ENCODE results near the gene GDF10. TPM values are rescaled to one million over a fixed set of nuclear protein-coding genes. Genes with fewer than 3 reads are reported as not detected.

GDF10 gene
- total and polyA plus RNA-seq, 2 of the 8 experiments (the other 6 are each of a cell fraction or from before 2014, with no cell fraction given): 0.19 to 0.32 TPM

GRCh38 chr10:47333532-47333931 is 33.5 kb downstream of the GDF10 start:
- Histone ChIP-seq H3K36me3 (ENCODE audit: control insufficient read depth in 2 of 4, insufficient read depth in 4 of 4, low read length in 3 of 4) (no peaks in the 10 kb centered on the region; a peak in 1 of 8 replicates), H3K4me1 (replicated peaks in 1 of 4; ENCODE audit: control insufficient read depth in 3 of 4, insufficient read depth in 4 of 4, low read length in 3 of 4) (no peaks in the 10 kb centered on the region), H2AFZ (ENCODE audit: low read length) (no peak overlapping the region), H2BK12ac (ENCODE audit: low read depth, low read length) (no peak overlapping the region), H4K20me1 (replicated peaks in 1 of 2; ENCODE audit: control insufficient read depth in 1 of 2, insufficient read depth in 2 of 2, low read length in 2 of 2) (no peaks in the 10 kb centered on the region), H3K27ac (ENCODE audit: low read depth, low read length) (no peak overlapping the region), H3K23me2 (ENCODE audit: low read depth, low read length) (no peaks in the 10 kb centered on the region), H3K23ac (ENCODE audit: insufficient read length) (no peak overlapping the region), H2BK15ac (ENCODE audit: low read length) (no peak overlapping the region), H2AK5ac (ENCODE audit: low read depth, low read length) (no peak overlapping the region), H3K79me1 (ENCODE audit: low read depth, low read length) (no peaks in the 10 kb centered on the region), H3K9me3 (ENCODE audit: insufficient read depth in 2 of 2, low read depth in 1 of 2, low read length in 1 of 2) (no peaks in the 10 kb centered on the region), H3K18ac (ENCODE audit: extremely low read depth, low read length) (no peak overlapping the region), H4K91ac (replicated peaks; ENCODE audit: insufficient read length, low read length) (no peak overlapping the region), H3K4me3 (ENCODE audit: extremely low read depth in 1 of 4, insufficient read depth in 2 of 4, low read depth in 3 of 4, low read length in 4 of 4) (no peak overlapping the region), H3K9ac (replicated peaks in 1 of 4; ENCODE audit: extremely low read depth in 1 of 4, low read depth in 3 of 4, low read length in 3 of 4) (no peak overlapping the region), H3K56ac (replicated peaks; ENCODE audit: insufficient read length, low read depth, low read length) (no peak overlapping the region), H3K79me2 (ENCODE audit: control insufficient read depth in 1 of 2, insufficient read depth in 2 of 2, low read length in 2 of 2) (no peaks in the 10 kb centered on the region), H3K27me3 (replicated peaks in 1 of 4; ENCODE audit: control insufficient read depth in 3 of 4, extremely low read depth in 1 of 4, insufficient read depth in 3 of 4, low read length in 3 of 4) (no peaks in the 10 kb centered on the region; a peak in 1 of 7 replicates), H2BK120ac (replicated peaks; ENCODE audit: low read depth, low read length) (no peak overlapping the region), H2BK5ac (ENCODE audit: low read depth, low read length) (no peak overlapping the region), H3K4me2 (ENCODE audit: insufficient read depth in 1 of 2, low read depth in 2 of 2, low read length in 2 of 2) (no peak overlapping the region), H4K8ac (ENCODE audit: extremely low read depth, insufficient read depth, low read length) (no peak overlapping the region), H4K5ac (ENCODE audit: insufficient read length, low read depth, low read length) (no peak overlapping the region), H2BK20ac (ENCODE audit: low read length) (no peak overlapping the region), H3K4ac (replicated peaks; ENCODE audit: insufficient read length, low read depth, low read length) (no peak overlapping the region), H3K14ac (ENCODE audit: insufficient read length) (no peak overlapping the region)
- CTCF ChIA-PET (ENCODE audit: partially characterized antibody): interaction anchor here (1.1 kb wide), 1 partner anchor 9 kb away, joined by 4 read pairs; no protein-coding TSS in a partner anchor
- FAIRE-seq: no peak
- TF ChIP-seq CREB1 (IDR thresholded peaks at IDR 0.05): no peak
- TF ChIP-seq TAF1 (IDR thresholded peaks at IDR 0.05; ENCODE audit: low read depth, low read length): no peak
- no peak for TF ChIP-seq SUZ12 (IDR thresholded peaks at IDR 0.05; ENCODE audit: low read length)
- no peak for TF ChIP-seq CEBPB (IDR thresholded peaks at IDR 0.05; ENCODE audit: low read depth, low read length)
- no peak for TF ChIP-seq TEAD4 (IDR thresholded peaks at IDR 0.05; ENCODE audit: low read depth, low read length)
- TF ChIP-seq GTF2F1 (IDR thresholded peaks at IDR 0.05; ENCODE audit: borderline replicate concordance, low read depth, low read length): no peak
- no peak for TF ChIP-seq JUND (IDR thresholded peaks at IDR 0.05; ENCODE audit: low read length)
- TF ChIP-seq ASH2L (IDR thresholded peaks at IDR 0.05; ENCODE audit: low read length): no peak
- no peak for TF ChIP-seq TAF7 (optimal IDR thresholded peaks at IDR 0.05; ENCODE audit: borderline replicate concordance, low read depth, low read length)
- TF ChIP-seq RFX5 (IDR thresholded peaks at IDR 0.05; ENCODE audit: borderline replicate concordance, low read depth, low read length): no peak
- TF ChIP-seq RNF2 (IDR thresholded peaks at IDR 0.05; ENCODE audit: borderline replicate concordance, low read depth, low read length, missing control alignments, poor library complexity, severe bottlenecking): no peak
- TF ChIP-seq POLR2A (IDR thresholded peaks at IDR 0.05; ENCODE audit: control extremely low read depth in 1 of 2, low read depth in 2 of 2, low read length in 2 of 2): no peak
- no peak for TF ChIP-seq KDM1A (IDR thresholded peaks at IDR 0.05; ENCODE audit: borderline replicate concordance, low read length)
- WGBS, 2 experiments (ENCODE audit: extremely low coverage in 1 of 2, insufficient coverage in 1 of 2, insufficient read length in 1 of 2, insufficient replicate concordance in 2 of 2, low coverage in 1 of 2, low lambda C conversion rate in 2 of 2, missing lambda C conversion rate in 1 of 2): 69% methylated on average over 6 of the region's 6 CpGs; no CpG with 5 or more reads in 1 of the 2 experiments
- DNase-seq (ENCODE audit: low read depth in 1 of 2, low spot score in 2 of 2): no peak
- POLR2A ChIA-PET (ENCODE audit: partially characterized antibody): no interaction called here
